SK-N-SH treated with all-trans-retinoic acid at 6 μM for 48 hours (cell line): ENCODE measurements around the gene CHML.

Source experiments
- ATAC-seq: fragments of 200-7000 bp; cut with Tn5 transposase; 3 replicates; pipeline ENCODE4 v1.9.1; 2020; ENCODE audit warnings: mild to moderate bottlenecking, moderate library complexity
- BACH2 ChIP-seq: fragments of 250-450 bp; sonication (Bioruptor Pico); IDR thresholded peaks from 2 replicates; pipeline ENCODE4 v1.9.0; 2021; ENCODE audit warnings: mild to moderate bottlenecking, borderline replicate concordance
- CREB5 ChIP-seq: fragments of 250-450 bp; sonication (Bioruptor Pico); IDR thresholded peaks from 2 replicates; pipeline ENCODE4 v1.5.1; 2020; ENCODE audit warnings: low read depth, mild to moderate bottlenecking, moderate library complexity
- CSDC2 ChIP-seq: fragments of 250-450 bp; sonication (Bioruptor Pico); IDR thresholded peaks from 2 replicates; pipeline ENCODE4 v1.5.0; 2020; ENCODE audit warnings: mild to moderate bottlenecking, moderate library complexity
- CSRNP3 ChIP-seq: fragments of 250-450 bp; sonication (Bioruptor Pico); IDR thresholded peaks from 2 replicates; pipeline ENCODE4 v1.5.1; 2021; ENCODE audit warnings: mild to moderate bottlenecking, moderate library complexity
- ESRRG ChIP-seq: fragments of 250-450 bp; sonication (Bioruptor Pico); IDR thresholded peaks from 2 replicates; pipeline ENCODE4 v1.6.1; 2021; ENCODE audit warnings: mild to moderate bottlenecking
- GLIS3 ChIP-seq: fragments of 250-450 bp; sonication (Bioruptor Pico); IDR thresholded peaks from 2 replicates; pipeline ENCODE4 v1.5.0; 2020; ENCODE audit warnings: mild to moderate bottlenecking, moderate library complexity
- ISL1 ChIP-seq: fragments of 250-450 bp; sonication (Bioruptor Pico); IDR thresholded peaks from 2 replicates; pipeline ENCODE4 v2.1.2; 2022; ENCODE audit warnings: mild to moderate bottlenecking, moderate library complexity
- OSR1 ChIP-seq: fragments of 250-450 bp; sonication (Bioruptor Pico); IDR thresholded peaks from 2 replicates; pipeline ENCODE4 v1.8.0; 2022; ENCODE audit warnings: moderate library complexity, mild to moderate bottlenecking, inconsistent platforms
- POU6F1 ChIP-seq: fragments of 250-450 bp; sonication (Bioruptor Pico); IDR thresholded peaks from 2 replicates; pipeline ENCODE4 v1.8.0; 2021; ENCODE audit warnings: low read depth, mild to moderate bottlenecking, moderate library complexity, borderline replicate concordance
- RARB ChIP-seq: fragments of 250-450 bp; sonication (Bioruptor Pico); IDR thresholded peaks from 2 replicates; pipeline ENCODE4 v1.8.0; 2021; ENCODE audit warnings: mild to moderate bottlenecking, moderate library complexity
- SNAI2 ChIP-seq: fragments of 250-450 bp; sonication (Bioruptor Pico); IDR thresholded peaks from 2 replicates; pipeline ENCODE4 v1.5.0; 2020; ENCODE audit warnings: mild to moderate bottlenecking, moderate library complexity
- TOX ChIP-seq: fragments of 250-450 bp; sonication (Bioruptor Pico); IDR thresholded peaks from 2 replicates; pipeline ENCODE4 v1.8.0; 2021; ENCODE audit warnings: mild to moderate bottlenecking, moderate library complexity, borderline replicate concordance
- TSHZ2 ChIP-seq: fragments of 250-450 bp; sonication (Bioruptor Pico); IDR thresholded peaks from 2 replicates; pipeline ENCODE4 v1.5.0; 2020; ENCODE audit warnings: mild to moderate bottlenecking, moderate library complexity
- ZFP3 ChIP-seq: fragments of 250-450 bp; sonication (Bioruptor Pico); IDR thresholded peaks from 2 replicates; pipeline ENCODE4 v1.5.0; 2020; ENCODE audit warnings: mild to moderate bottlenecking, moderate library complexity
- ZFP30 ChIP-seq: fragments of 450-650 bp; formaldehyde crosslinking; IDR thresholded peaks from 2 replicates; pipeline ENCODE4 v1.5.0; 2022; ENCODE audit warnings: mild to moderate bottlenecking, moderate library complexity
- ZNF565 ChIP-seq: fragments of 450-650 bp; formaldehyde crosslinking; conservative IDR thresholded peaks from 2 replicates; pipeline ENCODE4 v1.5.0; 2020; ENCODE audit warnings: low read depth, mild to moderate bottlenecking, moderate library complexity
- ZNF70 ChIP-seq: fragments of 450-650 bp; formaldehyde crosslinking; IDR thresholded peaks from 2 replicates; pipeline ENCODE4 v1.5.0; 2020; ENCODE audit warnings: mild to moderate bottlenecking, moderate library complexity
- ZNF8 ChIP-seq: fragments of 450-650 bp; formaldehyde crosslinking; IDR thresholded peaks from 2 replicates; pipeline ENCODE4 v1.5.0; 2020; ENCODE audit warnings: mild to moderate bottlenecking, moderate library complexity

CHML gene

GRCh38 chr1:241606544-241606943 is 33.6 kb downstream of the CHML start:
- TF ChIP-seq CSDC2 (CRISPR knock-in tag): no peak
- no peak for TF ChIP-seq GLIS3 (CRISPR knock-in tag)
- no peak for TF ChIP-seq ESRRG (CRISPR knock-in tag)
- no peak for TF ChIP-seq ZNF70 (CRISPR knock-in tag)
- TF ChIP-seq ZFP3 (CRISPR knock-in tag): no peak
- TF ChIP-seq ZNF8 (CRISPR knock-in tag): no peak
- no peak for TF ChIP-seq TSHZ2
- TF ChIP-seq BACH2: no peak
- TF ChIP-seq RARB (CRISPR knock-in tag): no peak

GRCh38 chr1:241605146-241605805 is 34.9 kb downstream of the CHML start:
- ATAC-seq: peak; percentile 57

More at GRCh38 chr1:241606544-241606943, 33.6 kb downstream of the CHML start:
- ATAC-seq: no peak

More at GRCh38 chr1:241605146-241605805, 34.9 kb downstream of the CHML start:
- TF ChIP-seq SNAI2 (CRISPR knock-in tag) (no peak), ESRRG (CRISPR knock-in tag) (no peak), ZNF8 (CRISPR knock-in tag) (no peak), POU6F1 (CRISPR knock-in tag) (no peak), OSR1 (no peak), TSHZ2 (no peak), ZNF565 (CRISPR knock-in tag) (no peak), ZFP3 (CRISPR knock-in tag) (no peak), ISL1 (no peak), ZFP30 (no peak), CREB5 (CRISPR knock-in tag) (no peak), CSRNP3 (no peak), GLIS3 (CRISPR knock-in tag) (no peak), TOX (CRISPR knock-in tag) (no peak), CSDC2 (CRISPR knock-in tag) (no peak)
